Measurements from ENCODE around the gene AICDA.
"Not testable (repeated sequence)": the region's sequence is repeated elsewhere in the genome, so short reads cannot be mapped to it uniquely, and the experiment has no call there.

The AICDA gene

DNA sequence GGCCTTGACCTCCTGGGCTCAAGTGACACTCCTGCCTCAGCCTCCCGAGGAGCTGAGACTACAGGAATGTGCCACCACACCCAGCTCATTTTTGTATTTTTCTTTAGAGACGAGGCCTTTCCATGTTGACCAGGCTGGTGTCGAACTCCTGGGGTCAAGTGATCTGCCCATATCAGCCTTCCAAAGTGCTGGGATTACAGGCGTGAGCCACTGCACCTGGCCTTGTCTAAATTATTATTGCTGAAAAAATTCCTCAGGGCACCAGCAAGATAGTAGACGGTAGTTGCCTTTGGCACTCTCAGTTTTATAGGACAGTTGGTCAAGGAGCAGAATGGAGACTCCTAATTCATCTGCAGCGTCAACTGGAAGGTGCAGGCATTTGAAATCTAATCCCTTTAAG, 2.5 kb upstream of the AICDA start:
- Histone ChIP-seq H3K27ac (ENCODE audit: low read length) (no peak overlapping the region), H3K4me1 (ENCODE audit: control insufficient read depth, insufficient read depth, low read length) (no peaks in the 10 kb centered on the region), H3K36me3 (ENCODE audit: control insufficient read depth, insufficient read depth, low read length) (no peaks in the 10 kb centered on the region), H3K27me3 (ENCODE audit: control insufficient read depth, insufficient read depth, low read length) (no peaks in the 10 kb centered on the region), H3K9me3 (ENCODE audit: control insufficient read depth, insufficient read depth, low read length) (no peaks in the 10 kb centered on the region), H3K4me3 (ENCODE audit: low read length) (no peak overlapping the region)
- no peak for DNase-seq (ENCODE audit: low read depth, low spot score)
- no CpG with 5 or more reads among the region's 6 CpGs for WGBS (ENCODE audit: insufficient coverage, insufficient read length)

DNA sequence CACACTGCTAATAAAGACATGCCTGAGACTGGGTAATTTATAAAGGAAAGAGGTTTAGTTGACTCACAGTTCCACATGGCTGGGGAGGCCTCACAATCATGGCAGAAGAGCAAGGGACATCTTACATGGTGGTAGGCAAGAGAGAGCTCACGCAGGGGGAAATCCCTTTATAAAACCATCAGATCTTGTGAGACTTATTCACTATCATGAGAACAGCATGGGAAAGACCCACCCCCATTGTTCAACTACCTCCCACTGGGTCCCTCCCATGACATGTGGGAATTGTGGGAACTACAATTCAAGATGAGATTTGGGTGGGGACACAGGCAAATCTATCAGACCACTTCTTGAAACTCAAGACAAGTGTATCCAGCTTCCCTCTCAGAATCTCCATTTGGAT, 1.2 kb upstream of the AICDA start:
- not testable (repeated sequence) for H3K9me3 ChIP-seq (ENCODE audit: control insufficient read depth, insufficient read depth, low read length); DNase-seq (ENCODE audit: low read depth, low spot score); H3K36me3 ChIP-seq (ENCODE audit: control insufficient read depth, insufficient read depth, low read length); H3K4me3 ChIP-seq (ENCODE audit: low read length); H3K4me1 ChIP-seq (ENCODE audit: control insufficient read depth, insufficient read depth, low read length); H3K27me3 ChIP-seq (ENCODE audit: control insufficient read depth, insufficient read depth, low read length); H3K27ac ChIP-seq (ENCODE audit: low read length)
- no CpG with 5 or more reads among the region's 1 CpG for WGBS (ENCODE audit: insufficient coverage, insufficient read length)

DNA sequence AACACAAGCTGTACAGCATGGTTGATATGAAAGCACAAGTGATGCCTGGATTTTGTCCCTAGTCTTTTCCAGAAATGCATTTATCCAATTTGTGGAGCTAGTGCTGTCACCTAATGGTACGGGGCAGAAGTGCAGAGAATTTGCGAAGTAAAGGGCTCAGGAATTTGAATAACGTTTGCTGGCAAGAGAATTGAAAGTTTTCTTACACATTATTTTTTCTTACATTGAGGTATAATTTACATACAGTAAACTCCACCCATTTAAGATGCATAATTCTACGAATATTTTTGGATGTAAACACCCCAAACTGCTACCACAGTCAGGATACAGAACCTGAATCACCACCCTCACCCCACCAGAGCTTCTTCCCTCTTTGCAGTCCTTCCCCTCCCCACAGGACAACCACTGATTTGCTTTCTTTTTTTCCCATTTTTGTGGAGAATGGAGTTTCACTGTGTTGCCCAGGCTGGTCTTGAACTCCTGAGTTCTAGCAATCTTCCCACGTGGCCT, 3.5 kb downstream of the AICDA start:
- Histone ChIP-seq H3K27me3 (ENCODE audit: control insufficient read depth, insufficient read depth, low read length) (no peaks in the 10 kb centered on the region), H3K27ac (ENCODE audit: low read length) (no peak overlapping the region), H3K36me3 (ENCODE audit: control insufficient read depth, insufficient read depth, low read length) (no peaks in the 10 kb centered on the region), H3K9me3 (ENCODE audit: control insufficient read depth, insufficient read depth, low read length) (no peaks in the 10 kb centered on the region), H3K4me1 (ENCODE audit: control insufficient read depth, insufficient read depth, low read length) (0 out of 2 replicates have a peak, but pooled peaks cover 1% of the 10 kb centered on the region), H3K4me3 (ENCODE audit: low read length) (no peak overlapping the region)
- peak; percentile 45 for DNase-seq (ENCODE audit: low read depth, low spot score)
- WGBS (ENCODE audit: insufficient coverage, insufficient read length), result no CpG with 5 or more reads among the region's 5 CpGs

- H3K27me3 ChIP-seq (ENCODE audit: control insufficient read depth, insufficient read depth, low read length), result no peaks in the 10 kb centered on the region
- WGBS (ENCODE audit: insufficient coverage, insufficient read length), result no CpG with 5 or more reads among the region's 6 CpGs
- H3K4me1 ChIP-seq (ENCODE audit: control insufficient read depth, insufficient read depth, low read length), result 0 out of 2 replicates have a peak, but pooled peaks cover 1% of the 10 kb centered on the region
These were observed 5.8 kb downstream of the AICDA start for GRCh38 chr12:8606890-8607289.

GRCh38 chr12:8605057-8605456, 7.6 kb downstream of the AICDA start:
- Histone ChIP-seq H3K27me3 (ENCODE audit: control insufficient read depth, insufficient read depth, low read length) (no peaks in the 10 kb centered on the region), H3K4me3 (ENCODE audit: low read length) (no peak overlapping the region), H3K27ac (ENCODE audit: low read length) (no peak overlapping the region), H3K36me3 (ENCODE audit: control insufficient read depth, insufficient read depth, low read length) (no peaks in the 10 kb centered on the region), H3K9me3 (ENCODE audit: control insufficient read depth, insufficient read depth, low read length) (no peaks in the 10 kb centered on the region), H3K4me1 (ENCODE audit: control insufficient read depth, insufficient read depth, low read length) (0 out of 2 replicates have a peak, but pooled peaks cover 1% of the 10 kb centered on the region)
- no peak for DNase-seq (ENCODE audit: low read depth, low spot score)
- WGBS (ENCODE audit: insufficient coverage, insufficient read length), result no CpG with 5 or more reads among the region's 30 CpGs

More at GRCh38 chr12:8606890-8607289, 5.8 kb downstream of the AICDA start:
- Histone ChIP-seq H3K4me3 (ENCODE audit: low read length) (no peak overlapping the region), H3K27ac (ENCODE audit: low read length) (no peak overlapping the region), H3K36me3 (ENCODE audit: control insufficient read depth, insufficient read depth, low read length) (no peaks in the 10 kb centered on the region), H3K9me3 (ENCODE audit: control insufficient read depth, insufficient read depth, low read length) (no peaks in the 10 kb centered on the region)
- no peak for DNase-seq (ENCODE audit: low read depth, low spot score)

GRCh38 chr12:8603856-8604255, 8.8 kb downstream of the AICDA start:
- Histone ChIP-seq H3K27ac (ENCODE audit: low read length) (no peak overlapping the region), H3K36me3 (ENCODE audit: control insufficient read depth, insufficient read depth, low read length) (no peaks in the 10 kb centered on the region), H3K4me1 (ENCODE audit: control insufficient read depth, insufficient read depth, low read length) (0 out of 2 replicates have a peak, but pooled peaks cover 1% of the 10 kb centered on the region), H3K9me3 (ENCODE audit: control insufficient read depth, insufficient read depth, low read length) (no peaks in the 10 kb centered on the region), H3K4me3 (ENCODE audit: low read length) (no peak overlapping the region), H3K27me3 (ENCODE audit: control insufficient read depth, insufficient read depth, low read length) (no peaks in the 10 kb centered on the region)
- no CpG with 5 or more reads among the region's 3 CpGs for WGBS (ENCODE audit: insufficient coverage, insufficient read length)
- no peak for DNase-seq (ENCODE audit: low read depth, low spot score)

DNA sequence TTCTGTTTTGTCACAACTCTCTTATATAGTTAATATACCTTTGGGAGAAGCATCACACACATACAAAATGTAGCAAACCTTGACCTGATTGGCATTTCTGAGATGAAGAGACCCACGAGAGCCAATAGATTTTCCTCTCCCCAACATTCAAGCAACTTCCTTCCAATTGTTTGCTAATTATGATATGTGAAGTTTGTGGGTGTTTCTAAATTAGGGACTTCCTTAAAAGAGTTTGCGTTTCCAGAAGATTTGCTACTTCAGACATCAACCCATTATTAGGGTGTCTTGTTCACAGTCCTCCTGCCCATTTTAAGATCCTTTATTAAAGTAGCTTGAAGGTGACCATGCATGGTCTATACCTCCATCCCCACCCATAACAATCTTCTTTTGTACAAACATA, 9.4 kb downstream of the AICDA start:
- Histone ChIP-seq H3K4me1 (ENCODE audit: control insufficient read depth, insufficient read depth, low read length) (0 out of 2 replicates have a peak, but pooled peaks cover 1% of the 10 kb centered on the region), H3K4me3 (ENCODE audit: low read length) (no peak overlapping the region), H3K9me3 (ENCODE audit: control insufficient read depth, insufficient read depth, low read length) (no peaks in the 10 kb centered on the region), H3K27ac (ENCODE audit: low read length) (no peak overlapping the region), H3K36me3 (ENCODE audit: control insufficient read depth, insufficient read depth, low read length) (no peaks in the 10 kb centered on the region), H3K27me3 (ENCODE audit: control insufficient read depth, insufficient read depth, low read length) (no peaks in the 10 kb centered on the region)
- no CpG with 5 or more reads among the region's 2 CpGs for WGBS (ENCODE audit: insufficient coverage, insufficient read length)
- DNase-seq (ENCODE audit: low read depth, low spot score), result no peak

DNA sequence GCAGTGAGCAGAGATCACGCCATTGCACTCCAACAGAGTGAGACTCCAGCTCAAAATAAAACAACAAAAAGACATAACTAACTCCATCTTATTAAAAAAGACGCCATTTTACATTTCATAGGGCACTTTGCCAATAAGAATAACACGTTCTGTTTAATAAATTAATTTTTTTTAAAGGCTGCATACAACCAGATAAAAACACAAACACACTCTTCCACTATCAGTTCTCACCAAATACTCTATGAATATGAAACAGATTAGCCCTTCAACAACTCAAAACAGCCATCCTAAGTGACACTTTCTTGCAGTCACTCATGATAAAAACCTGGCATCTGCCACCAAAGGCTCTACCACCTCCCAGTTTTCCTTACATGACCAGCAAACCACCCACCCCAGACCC, 16.1 kb downstream of the AICDA start:
- WGBS (ENCODE audit: insufficient coverage, insufficient read length), result no CpG with 5 or more reads among the region's 3 CpGs
- Histone ChIP-seq H3K9me3 (ENCODE audit: control insufficient read depth, insufficient read depth, low read length) (no peaks in the 10 kb centered on the region), H3K36me3 (ENCODE audit: control insufficient read depth, insufficient read depth, low read length) (no peaks in the 10 kb centered on the region), H3K4me1 (ENCODE audit: control insufficient read depth, insufficient read depth, low read length) (peaks cover 1% of the 10 kb centered on the region; the same call in 1 of the 2 replicates), H3K27ac (ENCODE audit: low read length) (no peak overlapping the region), H3K27me3 (ENCODE audit: control insufficient read depth, insufficient read depth, low read length) (no peaks in the 10 kb centered on the region), H3K4me3 (ENCODE audit: low read length) (no peak overlapping the region)
- no peak for DNase-seq (ENCODE audit: low read depth, low spot score)

- Histone ChIP-seq H3K27ac (ENCODE audit: low read length) (no peak overlapping the region), H3K36me3 (ENCODE audit: control insufficient read depth, insufficient read depth, low read length) (no peaks in the 10 kb centered on the region; the same call in 1 of the 2 replicates), H3K9me3 (ENCODE audit: control insufficient read depth, insufficient read depth, low read length) (no peaks in the 10 kb centered on the region), H3K27me3 (ENCODE audit: control insufficient read depth, insufficient read depth, low read length) (no peaks in the 10 kb centered on the region), H3K4me3 (ENCODE audit: low read length) (no peak overlapping the region), H3K4me1 (ENCODE audit: control insufficient read depth, insufficient read depth, low read length) (peaks cover 5% of the 10 kb centered on the region)
- no peak for DNase-seq (ENCODE audit: low read depth, low spot score)
- no CpG with 5 or more reads among the region's 8 CpGs for WGBS (ENCODE audit: insufficient coverage, insufficient read length)
These were observed 18.6 kb downstream of the AICDA start for GRCh38 chr12:8594072-8594471.

DNA sequence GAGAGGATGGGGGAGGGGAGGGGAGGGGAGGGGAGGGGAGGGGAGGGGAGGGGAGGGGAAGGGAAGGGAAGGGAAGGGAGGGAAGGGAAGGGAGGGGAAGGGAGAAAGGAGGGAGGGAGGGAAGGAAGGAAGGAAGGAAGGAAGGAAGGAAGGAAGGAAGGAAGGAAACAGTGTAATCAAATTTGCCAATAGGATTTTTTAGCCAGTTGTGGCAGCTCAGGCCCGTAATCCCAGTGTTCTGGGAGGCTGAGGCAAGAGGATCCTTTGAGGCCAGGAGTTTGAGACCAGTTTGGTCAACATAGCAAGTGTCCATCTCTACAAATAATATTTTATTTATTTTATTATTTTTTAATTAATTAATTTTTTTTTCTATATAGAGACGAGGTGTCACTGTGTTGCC, 19.4 kb downstream of the AICDA start:
- H3K27ac ChIP-seq (ENCODE audit: low read length), result no peak overlapping the region
- no peak overlapping the region for H3K4me3 ChIP-seq (ENCODE audit: low read length)
- no peak for DNase-seq (ENCODE audit: low read depth, low spot score)
- H3K9me3 ChIP-seq (ENCODE audit: control insufficient read depth, insufficient read depth, low read length), result no peaks in the 10 kb centered on the region
- peaks cover 5% of the 10 kb centered on the region for H3K4me1 ChIP-seq (ENCODE audit: control insufficient read depth, insufficient read depth, low read length)
- no peaks in the 10 kb centered on the region; the same call in 1 of the 2 replicates for H3K36me3 ChIP-seq (ENCODE audit: control insufficient read depth, insufficient read depth, low read length)
- no peaks in the 10 kb centered on the region for H3K27me3 ChIP-seq (ENCODE audit: control insufficient read depth, insufficient read depth, low read length)
- no CpG with 5 or more reads among the region's 2 CpGs for WGBS (ENCODE audit: insufficient coverage, insufficient read length)

GRCh38 chr12:8590842-8591545, 21.7 kb downstream of the AICDA start:
- Histone ChIP-seq H3K27me3 (ENCODE audit: control insufficient read depth, insufficient read depth, low read length) (no peaks in the 10 kb centered on the region), H3K27ac (ENCODE audit: low read length) (no peak overlapping the region), H3K4me1 (ENCODE audit: control insufficient read depth, insufficient read depth, low read length) (peaks cover 5% of the 10 kb centered on the region), H3K4me3 (ENCODE audit: low read length) (no peak overlapping the region), H3K9me3 (ENCODE audit: control insufficient read depth, insufficient read depth, low read length) (no peaks in the 10 kb centered on the region), H3K36me3 (ENCODE audit: control insufficient read depth, insufficient read depth, low read length) (no peaks in the 10 kb centered on the region; the same call in 1 of the 2 replicates)
- DNase-seq (ENCODE audit: low read depth, low spot score), result no peak
- whole genome bisulfite sequencing (ENCODE audit: insufficient coverage, insufficient read length), result no CpG with 5 or more reads among the region's 10 CpGs

All from iPS DF 6.9 (cell line).